Metanephros (tissue), 2 donors: ENCODE results near the gene MCM10. TPM values are rescaled to one million over a fixed set of nuclear protein-coding genes. Genes with fewer than 3 reads are reported as not detected.

ENCODE experiments used
- small RNA-seq: library from RNA; depleted of rRNA; stranded (forward); fragments of <200 nt; gene quantifications from one replicate; pipeline ENCODE3, GENCODE V24; 2014; ENCODE audit warnings: low replicate concordance
- total RNA-seq: library from RNA; depleted of rRNA; stranded (reverse); fragments of >200 nt; gene quantifications from one replicate; pipeline ENCODE4 v1.2.3, GENCODE V29; 2014

Gene MCM10
- 4.8 TPM for total RNA-seq

DNA sequence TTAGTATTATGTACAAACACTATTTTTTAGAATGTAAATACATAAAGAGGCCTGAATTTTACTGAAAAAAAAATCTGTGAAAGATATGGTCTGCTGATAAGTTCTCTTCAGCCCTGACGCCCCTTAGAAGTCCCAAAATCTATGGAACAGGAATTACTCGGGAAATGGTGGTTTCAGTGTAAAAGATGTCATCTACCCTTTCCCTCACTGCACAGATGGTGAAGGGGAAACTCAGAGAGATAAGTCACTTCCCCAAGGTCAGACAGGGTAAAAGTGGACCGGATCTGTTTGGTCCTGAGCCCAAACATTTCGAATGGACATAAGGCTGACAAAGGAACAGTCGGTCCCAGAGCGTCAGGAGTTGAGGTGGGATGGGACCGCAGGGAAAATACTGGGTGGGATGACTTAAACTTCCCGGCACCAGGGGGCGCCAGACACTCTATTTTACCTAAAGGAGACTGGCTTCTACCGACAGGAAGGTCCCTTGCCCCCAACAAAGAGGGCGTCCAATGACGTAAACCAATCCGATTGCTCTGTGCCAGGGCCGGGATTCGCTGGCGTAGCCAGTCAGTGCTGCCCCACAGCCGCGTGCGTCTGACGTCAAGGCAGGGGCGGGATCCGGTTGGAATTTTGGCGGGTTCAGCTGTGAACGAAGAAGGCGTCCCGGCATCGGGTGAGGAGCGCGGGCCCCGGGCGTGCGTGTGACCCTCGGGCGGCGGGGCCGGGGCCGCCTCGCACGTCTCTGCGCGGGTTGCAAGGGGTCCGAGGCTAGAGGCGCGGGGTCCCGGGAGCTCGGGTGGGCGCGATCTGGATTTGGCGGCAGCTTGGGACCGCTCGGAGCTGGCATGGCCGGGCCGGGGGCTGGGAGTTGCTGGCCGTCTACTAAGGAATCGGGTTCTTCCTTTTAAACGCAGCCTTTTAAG is at the start of gene MCM10:
Gene MCM10 (plus strand): TSS at position 625 of the 923 bp plus-strand sequence. CDS start 2,645 bp downstream, outside the sequence.

GRCh38 chr10:13234172-13234571 is 72.8 kb downstream of the MCM10 start, which contains the start of gene UCMA:
TSS of gene UCMA (minus strand) at chr10:13234374. CDS start at chr10:13234258, 116 bp downstream.

Small RNA genes within 50 kb of the gene (small RNA-seq; reads per million reads assigned to genes)
- gene RNU6-6P = not detected

Other genes starting within 250 kb of the MCM10 start
- gene CCDC3, start 159.8 kb upstream of the MCM10 start, total RNA-seq = 9.2 TPM
- gene OPTN, start 61.4 kb upstream of the MCM10 start, total RNA-seq = 34.4 TPM
- not detected for gene UCMA, start 72.8 kb downstream of the MCM10 start, total RNA-seq
- 30.4 TPM for gene PHYH, start 138.5 kb downstream of the MCM10 start, total RNA-seq
- 70.1 TPM for gene SEPHS1, start 186.7 kb downstream of the MCM10 start, total RNA-seq